H9 (cell line): ENCODE results near the gene KRT35. TPM values are rescaled to one million over a fixed set of nuclear protein-coding genes. Genes with fewer than 3 reads are reported as not detected.

Source experiments
- DNase-seq: peaks from one replicate; pipeline ENCODE4 v3.0.0-alpha.2; 2017
- H2AFZ ChIP-seq: one replicate; pipeline ENCODE4 v1.6.1; 2013; ENCODE audit warnings: mild to moderate bottlenecking, low read length, control low read depth, moderate library complexity
- H2AK5ac ChIP-seq: 2 replicates; pipeline ENCODE4 v1.6.1; 2013; ENCODE audit warnings: low read length, control low read depth, mixed read lengths; ENCODE audit not compliant: insufficient read length
- H2BK120ac ChIP-seq: one replicate; pipeline ENCODE4 v1.6.1; 2013; ENCODE audit warnings: low read depth, mild to moderate bottlenecking, low read length, control low read depth, inconsistent platforms; ENCODE audit not compliant: poor library complexity, severe bottlenecking
- H2BK12ac ChIP-seq: 2 replicates; pipeline ENCODE4 v1.6.1; 2013; ENCODE audit warnings: low read length, control low read depth, mixed read lengths, low read depth; ENCODE audit not compliant: insufficient read length
- H2BK15ac ChIP-seq: 2 replicates; pipeline ENCODE4 v1.6.1; 2013; ENCODE audit warnings: low read depth, low read length, control low read depth
- H2BK20ac ChIP-seq: one replicate; pipeline ENCODE4 v1.6.1; 2013; ENCODE audit warnings: low read depth, mild to moderate bottlenecking, low read length, control low read depth, inconsistent platforms; ENCODE audit not compliant: poor library complexity, severe bottlenecking
- H2BK5ac ChIP-seq: 2 replicates; pipeline ENCODE4 v1.6.1; 2013; ENCODE audit warnings: low read length, control low read depth, mixed read lengths; ENCODE audit not compliant: insufficient read length
- H3K14ac ChIP-seq: 2 replicates; pipeline ENCODE4 v1.6.1; 2013; ENCODE audit warnings: low read length, control low read depth; ENCODE audit not compliant: insufficient read depth
- H3K18ac ChIP-seq: 2 replicates; pipeline ENCODE4 v1.6.1; 2013; ENCODE audit warnings: low read depth, mild to moderate bottlenecking, mixed read lengths, low read length, control low read depth; ENCODE audit not compliant: insufficient read length
- H3K23ac ChIP-seq: 2 replicates; pipeline ENCODE4 v1.6.1; 2013; ENCODE audit warnings: low read length, control low read depth, mixed read lengths, low read depth; ENCODE audit not compliant: insufficient read length
- H3K23me2 ChIP-seq: 2 replicates; pipeline ENCODE4 v1.6.1; 2013; ENCODE audit warnings: low read depth, mild to moderate bottlenecking, mixed read lengths, low read length, control low read depth; ENCODE audit not compliant: insufficient read length, poor library complexity, severe bottlenecking
- H3K27ac ChIP-seq: 2 replicates; pipeline ENCODE4 v1.5.1; 2013; ENCODE audit warnings: low read length, control low read depth, mixed read lengths, low read depth; ENCODE audit not compliant: insufficient read length
- H3K27me3 ChIP-seq: 2 replicates; pipeline ENCODE4 v1.6.1; 2013; ENCODE audit warnings: low read length, control low read depth, inconsistent platforms; ENCODE audit not compliant: insufficient read depth
- H3K4ac ChIP-seq: 2 replicates; pipeline ENCODE4 v1.6.1; 2013; ENCODE audit warnings: low read depth, mild to moderate bottlenecking, control low read depth, inconsistent platforms, low read length, moderate library complexity
- H3K4me1 ChIP-seq: 2 replicates; pipeline ENCODE4 v1.6.1; 2013; ENCODE audit warnings: low read length, control low read depth, inconsistent platforms; ENCODE audit not compliant: insufficient read depth
- H3K4me2 ChIP-seq: 2 replicates; pipeline ENCODE4 v1.6.1; 2013; ENCODE audit warnings: low read length, control low read depth, mixed read lengths; ENCODE audit not compliant: insufficient read length, insufficient read depth
- H3K56ac ChIP-seq: 2 replicates; pipeline ENCODE4 v1.6.1; 2013; ENCODE audit warnings: low read depth, mild to moderate bottlenecking, mixed read lengths, low read length, control low read depth; ENCODE audit not compliant: insufficient read length
- H3K79me1 ChIP-seq: 2 replicates; pipeline ENCODE4 v1.6.1; 2013; ENCODE audit warnings: low read depth, mild to moderate bottlenecking, moderate library complexity, low read length, control low read depth, inconsistent platforms; ENCODE audit not compliant: insufficient read depth, poor library complexity, severe bottlenecking
- H3K79me2 ChIP-seq: 2 replicates; pipeline ENCODE4 v1.6.1; 2013; ENCODE audit warnings: low read length, control low read depth, inconsistent platforms; ENCODE audit not compliant: insufficient read depth
- H3K9ac ChIP-seq: 2 replicates; pipeline ENCODE4 v1.6.1; 2013; ENCODE audit warnings: low read length, control low read depth, mixed read lengths; ENCODE audit not compliant: insufficient read length; ENCODE audit errors: extremely low read depth
- H3K9me3 ChIP-seq: one replicate; pipeline ENCODE4 v1.6.1; 2013; ENCODE audit warnings: low read depth, low read length, inconsistent platforms; ENCODE audit not compliant: control insufficient read depth
- H3T11ph ChIP-seq: one replicate; pipeline ENCODE4 v1.6.1; 2013; ENCODE audit warnings: mild to moderate bottlenecking, low read length, control low read depth, inconsistent platforms
- H4K20me1 ChIP-seq: one replicate; pipeline ENCODE4 v1.6.1; 2013; ENCODE audit not compliant: control insufficient read depth, insufficient read length, insufficient read depth
- H4K5ac ChIP-seq: 2 replicates; pipeline ENCODE4 v1.6.1; 2013; ENCODE audit warnings: low read depth, mild to moderate bottlenecking, mixed read lengths, low read length, control low read depth; ENCODE audit not compliant: insufficient read length
- H4K8ac ChIP-seq: replicated peaks from 2 replicates; pipeline ENCODE4 v1.6.1; 2013; ENCODE audit warnings: low read length, control low read depth, mixed read lengths, low read depth; ENCODE audit not compliant: insufficient read length
- H4K91ac ChIP-seq: 2 replicates; pipeline ENCODE4 v1.6.1; 2013; ENCODE audit warnings: low read depth, mild to moderate bottlenecking, moderate library complexity, mixed read lengths, low read length, control low read depth; ENCODE audit not compliant: insufficient read length
- H3K27ac Mint-ChIP-seq, 3 experiments: 2 replicates in 2 of 3; 3 replicates in 1 of 3; pipeline ENCODE4 v1.8.0; 2020 to 2021; ENCODE audit warnings: mixed read lengths in 3 of 3, mild to moderate bottlenecking in 1 of 3, moderate library complexity in 1 of 3
- H3K27me3 Mint-ChIP-seq: 2 replicates; pipeline ENCODE4 v1.8.0; 2021; ENCODE audit warnings: low read depth, mild to moderate bottlenecking, moderate library complexity, mixed read lengths
- H3K36me3 Mint-ChIP-seq, 3 experiments: 2 replicates in 2 of 3; 3 replicates in 1 of 3; pipeline ENCODE4 v1.8.0; 2020 to 2021; ENCODE audit warnings: low read depth in 3 of 3, mixed read lengths in 3 of 3; ENCODE audit not compliant: insufficient read depth in 1 of 3
- H3K4me1 Mint-ChIP-seq, 2 experiments: 2 replicates each; pipeline ENCODE4 v1.8.0; 2020; ENCODE audit warnings: mixed read lengths in 2 of 2
- H3K4me3 Mint-ChIP-seq, 2 experiments: 2 replicates in 1 of 2; 3 replicates in 1 of 2; pipeline ENCODE4 v1.8.0; 2020 to 2021; ENCODE audit warnings: mild to moderate bottlenecking in 2 of 2, mixed read lengths in 2 of 2, moderate library complexity in 1 of 2
- H3K9me3 Mint-ChIP-seq, 2 experiments: 2 replicates in 1 of 2; 3 replicates in 1 of 2; pipeline ENCODE4 v1.8.0; 2020; ENCODE audit warnings: mild to moderate bottlenecking in 2 of 2, mixed read lengths in 2 of 2, moderate library complexity in 1 of 2
- WGBS: extraction: QIAGEN DNeasy Blood & Tissue Kit; methylation state at CpG from one replicate; pipeline ENCODE4 v1.1.7; 2013; ENCODE audit warnings: missing lambda C conversion rate, low lambda C conversion rate, mixed read lengths; ENCODE audit not compliant: insufficient read length; ENCODE audit errors: extremely low coverage; 5-methylcytosine and 5-hydroxymethylcytosine counted together
- total RNA-seq: library from RNA; stranded (reverse); gene quantifications from 2 replicates; pipeline ENCODE4 v1.2.1, GENCODE V29; 2021
- TF ChIP-seq, protein P1 (sequence below): fragments of 200-600 bp; sonication (generic); conservative IDR thresholded peaks from 3 replicates; pipeline ENCODE4 v1.8.0; 2021; ENCODE audit warnings: antibody characterized with exemption, mild to moderate bottlenecking

Gene KRT35
- total RNA-seq, 1 experiment from 2014 or later, result not detected

DNA sequence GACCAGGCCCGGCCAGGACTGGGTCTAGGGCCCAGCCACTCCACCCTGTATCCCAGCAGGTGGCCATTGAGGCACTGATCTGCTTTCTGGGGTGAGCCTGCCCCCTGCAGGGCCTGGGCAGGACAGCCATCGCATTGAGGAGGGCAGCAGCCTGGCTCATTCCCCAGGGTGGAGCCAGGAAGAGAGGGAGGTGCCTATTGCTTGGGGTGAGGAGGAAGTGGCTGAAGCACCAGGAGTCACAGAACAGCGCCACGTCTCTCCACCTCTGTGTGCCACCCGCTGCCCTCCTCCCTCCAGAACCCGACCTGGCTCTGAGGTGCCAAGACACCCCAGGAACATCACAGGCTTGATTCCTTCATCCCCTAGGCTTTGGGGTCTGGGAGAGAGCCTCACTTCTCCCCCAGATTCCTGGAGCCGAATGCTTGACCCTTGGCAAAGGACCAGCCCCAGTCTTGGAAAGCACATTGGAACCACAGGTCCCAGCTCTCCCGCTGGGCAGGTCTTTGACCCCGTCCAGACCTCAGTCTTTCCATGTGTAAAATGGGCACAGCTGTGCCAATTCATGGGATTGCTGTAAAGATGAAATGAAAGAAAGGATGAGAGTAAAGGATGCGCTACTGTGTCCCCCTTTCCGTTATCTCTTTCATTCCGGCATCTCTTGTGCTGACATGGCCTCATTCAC lies 16.0 kb upstream of the KRT35 start:
- Mint-ChIP-seq H3K27me3 (peaks cover 11% of the 10 kb centered on the region), H3K27ac (no peak overlapping the region), H3K4me3 (no peak overlapping the region; a peak in 1 of 5 replicates), H3K9me3 (no peaks in the 10 kb centered on the region), H3K36me3 (no peaks in the 10 kb centered on the region), H3K4me1 (peaks cover 39 to 43% of the 10 kb centered on the region in 2 experiments)
- H3K27ac ChIP-seq, result no peak overlapping the region
- no peak overlapping the region for H2BK12ac ChIP-seq
- TF ChIP-seq, protein P1, sequence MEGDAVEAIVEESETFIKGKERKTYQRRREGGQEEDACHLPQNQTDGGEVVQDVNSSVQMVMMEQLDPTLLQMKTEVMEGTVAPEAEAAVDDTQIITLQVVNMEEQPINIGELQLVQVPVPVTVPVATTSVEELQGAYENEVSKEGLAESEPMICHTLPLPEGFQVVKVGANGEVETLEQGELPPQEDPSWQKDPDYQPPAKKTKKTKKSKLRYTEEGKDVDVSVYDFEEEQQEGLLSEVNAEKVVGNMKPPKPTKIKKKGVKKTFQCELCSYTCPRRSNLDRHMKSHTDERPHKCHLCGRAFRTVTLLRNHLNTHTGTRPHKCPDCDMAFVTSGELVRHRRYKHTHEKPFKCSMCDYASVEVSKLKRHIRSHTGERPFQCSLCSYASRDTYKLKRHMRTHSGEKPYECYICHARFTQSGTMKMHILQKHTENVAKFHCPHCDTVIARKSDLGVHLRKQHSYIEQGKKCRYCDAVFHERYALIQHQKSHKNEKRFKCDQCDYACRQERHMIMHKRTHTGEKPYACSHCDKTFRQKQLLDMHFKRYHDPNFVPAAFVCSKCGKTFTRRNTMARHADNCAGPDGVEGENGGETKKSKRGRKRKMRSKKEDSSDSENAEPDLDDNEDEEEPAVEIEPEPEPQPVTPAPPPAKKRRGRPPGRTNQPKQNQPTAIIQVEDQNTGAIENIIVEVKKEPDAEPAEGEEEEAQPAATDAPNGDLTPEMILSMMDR, result peak; percentile 84
- no peak overlapping the region for H4K8ac ChIP-seq
- no peak overlapping the region for H3K9ac ChIP-seq
- H2BK5ac ChIP-seq, result no peak overlapping the region
- H3K18ac ChIP-seq, result no peak overlapping the region
- H3K27me3 ChIP-seq, result no peaks in the 10 kb centered on the region
- H2AFZ ChIP-seq, result no peak overlapping the region
- no peak overlapping the region for H3K56ac ChIP-seq
- H4K20me1 ChIP-seq, result no peaks in the 10 kb centered on the region
- H3K4me2 ChIP-seq, result no peak overlapping the region
- H4K5ac ChIP-seq, result no peak overlapping the region
- no CpG with 5 or more reads among the region's 12 CpGs for WGBS
- no peak overlapping the region for H3K4ac ChIP-seq
- peak; percentile 96 for DNase-seq
- H2AK5ac ChIP-seq, result no peak overlapping the region
- H3K9me3 ChIP-seq, result no peaks in the 10 kb centered on the region
- H3K4me1 ChIP-seq, result peaks cover 3% of the 10 kb centered on the region; the same call in 1 of the 2 replicates
- no peak overlapping the region for H4K91ac ChIP-seq
- H2BK120ac ChIP-seq, result no peak overlapping the region
- H3T11ph ChIP-seq, result no peak overlapping the region
- no peaks in the 10 kb centered on the region for H3K23me2 ChIP-seq
- no peaks in the 10 kb centered on the region for H3K79me1 ChIP-seq
- no peak overlapping the region for H2BK15ac ChIP-seq
- H3K14ac ChIP-seq, result no peak overlapping the region
- H3K79me2 ChIP-seq, result no peaks in the 10 kb centered on the region
- H2BK20ac ChIP-seq, result no peak overlapping the region
- H3K23ac ChIP-seq, result no peak overlapping the region
